Caco-2 (cell line): ENCODE results near the gene CDKN3. TPM values are rescaled to one million over a fixed set of nuclear protein-coding genes. Genes with fewer than 3 reads are reported as not detected.
"Not testable (repeated sequence)": the region's sequence is repeated elsewhere in the genome, so short reads cannot be mapped to it uniquely, and the experiment has no call there.

ENCODE experiments used
- BruUV-seq: library from RNA; stranded (reverse); fragments of 400-500 nt; replicated peaks from 2 replicates; lab custom pipeline; 2021; lab: Mats Ljungman, UMichigan
- CTCF ChIA-PET: fragments of 300-600 bp; sonication (Branson Sonifier 250); formaldehyde crosslinking; loops from one replicate; lab custom pipeline; 2022; ENCODE audit warnings: antibody characterized with exemption; lab: Charles Lee
- POLR2A ChIA-PET: fragments of 300-600 bp; sonication (Branson Sonifier 250); formaldehyde crosslinking; loops from one replicate; lab custom pipeline; 2022; ENCODE audit warnings: antibody characterized with exemption; lab: Charles Lee
- DNase-seq, 2 experiments: peaks; one replicate each; pipeline versions ENCODE4 v3.0.0 to v3.0.0-alpha.2; 2020 to 2022
- H3K27me3 ChIP-seq: replicated peaks from 2 replicates; pipeline ENCODE4 v1.6.0; 2011; ENCODE audit warnings: low read length; ENCODE audit not compliant: control insufficient read depth, insufficient read depth
- H3K36me3 ChIP-seq: 2 replicates; pipeline ENCODE4 v1.5.1; 2011; ENCODE audit warnings: low read length; ENCODE audit not compliant: control insufficient read depth, insufficient read depth
- H3K4me1 ChIP-seq: fragments of 250-450 bp; sonication (Bioruptor Pico); 2 replicates; pipeline ENCODE4 v1.5.1; 2020; ENCODE audit warnings: mild to moderate bottlenecking
- H3K4me3 ChIP-seq: 2 replicates; pipeline ENCODE4 v1.5.1; 2011; ENCODE audit warnings: low read depth, mild to moderate bottlenecking, control low read depth, low read length
- H3K9me3 ChIP-seq: fragments of 250-450 bp; sonication (Bioruptor Pico); 2 replicates; pipeline ENCODE4 v1.5.1; 2020; ENCODE audit warnings: mild to moderate bottlenecking, moderate library complexity
- H3K27ac Mint-ChIP-seq: one replicate; pipeline ENCODE4 v1.8.0; 2022; ENCODE audit warnings: mixed read lengths; ENCODE audit not compliant: unreplicated experiment
- H3K27me3 Mint-ChIP-seq: one replicate; pipeline ENCODE4 v1.8.0; 2022; ENCODE audit warnings: mixed read lengths; ENCODE audit not compliant: insufficient read depth, unreplicated experiment
- H3K36me3 Mint-ChIP-seq: one replicate; pipeline ENCODE4 v1.8.0; 2022; ENCODE audit warnings: mild to moderate bottlenecking, mixed read lengths; ENCODE audit not compliant: insufficient read depth, unreplicated experiment
- H3K4me1 Mint-ChIP-seq: one replicate; pipeline ENCODE4 v1.8.0; 2022; ENCODE audit warnings: low read depth, mixed read lengths; ENCODE audit not compliant: unreplicated experiment
- H3K4me3 Mint-ChIP-seq: one replicate; pipeline ENCODE4 v1.8.0; 2022; ENCODE audit warnings: mild to moderate bottlenecking, moderate library complexity, mixed read lengths; ENCODE audit not compliant: unreplicated experiment
- H3K9me3 Mint-ChIP-seq: one replicate; pipeline ENCODE4 v1.8.0; 2022; ENCODE audit warnings: mixed read lengths; ENCODE audit not compliant: unreplicated experiment
- intact Hi-C: fragments of 100-400 bp; cut with micrococcal nuclease; formaldehyde crosslinking; loops from one replicate; pipeline ENCODE4 v1.10.0; 2022; ENCODE audit not compliant: unreplicated experiment
- total RNA-seq: library from RNA; stranded (reverse); gene quantifications from 2 replicates; pipeline ENCODE4 v1.2.3, GENCODE V29; 2022
- TF ChIP-seq, protein P1 (sequence below), 2 experiments: fragments of 200-600 bp in 1 of 2; IDR thresholded peaks; 1 replicate in 1 of 2; 2 replicates in 1 of 2; pipeline versions ENCODE4 v1.5.1 to v1.8.0; 2011 to 2022; ENCODE audit warnings: antibody characterized with exemption in 1 of 2, control low read depth in 1 of 2, inconsistent platforms in 1 of 2, low read depth in 1 of 2, low read length in 1 of 2, mild to moderate bottlenecking in 1 of 2, moderate library complexity in 1 of 2; ENCODE audit not compliant: insufficient read depth in 1 of 2, severe bottlenecking in 1 of 2, unreplicated experiment in 1 of 2

Gene CDKN3
- total RNA-seq, 1 experiment from 2014 or later, result 83.0 TPM

DNA sequence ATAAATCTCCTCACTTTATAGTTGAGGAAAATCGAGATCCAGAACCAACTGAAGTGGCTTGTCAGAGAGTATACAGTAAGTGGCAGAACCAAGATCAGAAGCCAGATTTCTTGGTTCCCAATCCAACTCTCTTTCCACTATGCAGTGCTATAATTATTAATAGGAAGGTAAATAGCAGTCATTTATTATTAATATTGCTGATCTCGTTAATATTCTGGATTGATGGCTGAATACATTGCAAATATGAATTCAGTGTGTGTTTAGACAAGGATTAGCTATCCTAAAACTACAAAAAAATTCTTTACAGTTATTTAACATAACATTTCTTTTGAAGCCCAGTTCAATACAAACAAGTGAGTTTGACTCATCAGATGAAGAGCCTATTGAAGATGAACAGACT is 2.8 kb downstream of the CDKN3 start:
- no peaks in the 10 kb centered on the region for H3K27me3 Mint-ChIP-seq
- no peaks in the 10 kb centered on the region for H3K9me3 ChIP-seq
- no peak overlapping the region for H3K27ac Mint-ChIP-seq
- no peaks in the 10 kb centered on the region; the same call in 1 of the 2 replicates for H3K36me3 ChIP-seq
- H3K4me3 Mint-ChIP-seq, result no peak overlapping the region
- no peak for DNase-seq
- no peaks in the 10 kb centered on the region for H3K27me3 ChIP-seq
- H3K4me3 ChIP-seq, result no peak overlapping the region
- peaks cover 15% of the 10 kb centered on the region for H3K4me1 Mint-ChIP-seq
- H3K9me3 Mint-ChIP-seq, result no peaks in the 10 kb centered on the region
- H3K36me3 Mint-ChIP-seq, result peaks cover 32% of the 10 kb centered on the region
- intact Hi-C loops, result no loop called here
- TF ChIP-seq, protein P1, sequence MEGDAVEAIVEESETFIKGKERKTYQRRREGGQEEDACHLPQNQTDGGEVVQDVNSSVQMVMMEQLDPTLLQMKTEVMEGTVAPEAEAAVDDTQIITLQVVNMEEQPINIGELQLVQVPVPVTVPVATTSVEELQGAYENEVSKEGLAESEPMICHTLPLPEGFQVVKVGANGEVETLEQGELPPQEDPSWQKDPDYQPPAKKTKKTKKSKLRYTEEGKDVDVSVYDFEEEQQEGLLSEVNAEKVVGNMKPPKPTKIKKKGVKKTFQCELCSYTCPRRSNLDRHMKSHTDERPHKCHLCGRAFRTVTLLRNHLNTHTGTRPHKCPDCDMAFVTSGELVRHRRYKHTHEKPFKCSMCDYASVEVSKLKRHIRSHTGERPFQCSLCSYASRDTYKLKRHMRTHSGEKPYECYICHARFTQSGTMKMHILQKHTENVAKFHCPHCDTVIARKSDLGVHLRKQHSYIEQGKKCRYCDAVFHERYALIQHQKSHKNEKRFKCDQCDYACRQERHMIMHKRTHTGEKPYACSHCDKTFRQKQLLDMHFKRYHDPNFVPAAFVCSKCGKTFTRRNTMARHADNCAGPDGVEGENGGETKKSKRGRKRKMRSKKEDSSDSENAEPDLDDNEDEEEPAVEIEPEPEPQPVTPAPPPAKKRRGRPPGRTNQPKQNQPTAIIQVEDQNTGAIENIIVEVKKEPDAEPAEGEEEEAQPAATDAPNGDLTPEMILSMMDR (IDR thresholded peaks at IDR 0.05; ENCODE audit: insufficient read depth in 1 of 2, low read depth in 1 of 2, low read length in 1 of 2, severe bottlenecking in 1 of 2, unreplicated experiment in 1 of 2), result no peak
- peaks cover 9% of the 10 kb centered on the region for H3K4me1 ChIP-seq
- ChIA-PET CTCF (no interaction called here), POLR2A (interaction anchor here (0.6 kb wide), 1 partner anchor 33 kb away, joined by 6 read pairs; no protein-coding TSS in a partner anchor)
- TSS peak; percentile 1 for BruUV-seq

DNA sequence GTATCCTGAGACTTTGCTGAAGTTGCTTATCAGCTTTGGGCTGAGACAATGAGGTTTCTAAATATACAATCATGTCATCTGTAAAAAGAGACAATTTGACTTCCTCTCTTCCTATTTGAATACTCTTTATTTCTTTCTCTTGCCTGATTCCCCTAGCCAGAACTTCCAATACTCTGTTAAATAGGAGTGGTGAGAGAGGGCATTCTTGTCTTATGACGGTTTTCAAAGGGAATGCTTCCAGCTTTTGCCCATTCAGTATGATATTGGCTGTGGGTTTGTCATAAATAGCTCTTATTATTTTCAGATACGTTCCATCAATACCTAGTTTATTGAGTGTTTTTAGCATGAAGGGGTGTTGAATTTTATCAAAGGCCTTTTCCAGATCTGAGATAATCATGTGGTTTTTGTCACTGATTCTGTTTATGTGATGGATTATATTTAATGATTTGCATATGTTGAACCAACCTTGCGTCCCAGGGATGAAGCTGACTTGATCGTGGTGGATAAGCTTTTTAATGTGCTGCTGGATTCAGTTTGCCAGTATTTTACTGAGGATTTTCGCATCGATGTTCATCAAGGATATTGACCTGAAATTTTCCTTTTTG is 6.7 kb downstream of the CDKN3 start:
- H3K4me1 ChIP-seq, H3K4me3 ChIP-seq, BruUV-seq, H3K36me3 ChIP-seq, H3K27ac Mint-ChIP-seq, H3K9me3 Mint-ChIP-seq, H3K27me3 ChIP-seq, POLR2A ChIA-PET, H3K27me3 Mint-ChIP-seq, DNase-seq, intact Hi-C loops, H3K4me3 Mint-ChIP-seq, H3K9me3 ChIP-seq, CTCF ChIA-PET: not testable (repeated sequence)
- Mint-ChIP-seq H3K4me1 (peaks cover 17% of the 10 kb centered on the region), H3K36me3 (peaks cover 41% of the 10 kb centered on the region)

- ChIA-PET POLR2A (no interaction called here), CTCF (no interaction called here)
- Histone ChIP-seq H3K9me3 (no peaks in the 10 kb centered on the region), H3K27me3 (no peaks in the 10 kb centered on the region), H3K4me1 (no peaks in the 10 kb centered on the region), H3K4me3 (no peak overlapping the region), H3K36me3 (peaks cover 1% of the 10 kb centered on the region)
- peaks cover 4% of the 10 kb centered on the region for H3K4me1 Mint-ChIP-seq
- intact Hi-C loops, result no loop called here
- no peaks in the 10 kb centered on the region for H3K27me3 Mint-ChIP-seq
- peaks cover 50% of the 10 kb centered on the region for H3K36me3 Mint-ChIP-seq
- TF ChIP-seq, protein P1 (IDR thresholded peaks at IDR 0.05; ENCODE audit: insufficient read depth in 1 of 2, low read depth in 1 of 2, low read length in 1 of 2, severe bottlenecking in 1 of 2, unreplicated experiment in 1 of 2), result no peak
- no peak for DNase-seq
- no peak overlapping the region for H3K27ac Mint-ChIP-seq
- no TSS peak for BruUV-seq
- H3K9me3 Mint-ChIP-seq, result no peaks in the 10 kb centered on the region
- H3K4me3 Mint-ChIP-seq, result no peak overlapping the region
These were observed 13.4 kb downstream of the CDKN3 start for GRCh38 chr14:54410215-54410614.
